ENCODE data around the gene KCNAB2.

DNA sequence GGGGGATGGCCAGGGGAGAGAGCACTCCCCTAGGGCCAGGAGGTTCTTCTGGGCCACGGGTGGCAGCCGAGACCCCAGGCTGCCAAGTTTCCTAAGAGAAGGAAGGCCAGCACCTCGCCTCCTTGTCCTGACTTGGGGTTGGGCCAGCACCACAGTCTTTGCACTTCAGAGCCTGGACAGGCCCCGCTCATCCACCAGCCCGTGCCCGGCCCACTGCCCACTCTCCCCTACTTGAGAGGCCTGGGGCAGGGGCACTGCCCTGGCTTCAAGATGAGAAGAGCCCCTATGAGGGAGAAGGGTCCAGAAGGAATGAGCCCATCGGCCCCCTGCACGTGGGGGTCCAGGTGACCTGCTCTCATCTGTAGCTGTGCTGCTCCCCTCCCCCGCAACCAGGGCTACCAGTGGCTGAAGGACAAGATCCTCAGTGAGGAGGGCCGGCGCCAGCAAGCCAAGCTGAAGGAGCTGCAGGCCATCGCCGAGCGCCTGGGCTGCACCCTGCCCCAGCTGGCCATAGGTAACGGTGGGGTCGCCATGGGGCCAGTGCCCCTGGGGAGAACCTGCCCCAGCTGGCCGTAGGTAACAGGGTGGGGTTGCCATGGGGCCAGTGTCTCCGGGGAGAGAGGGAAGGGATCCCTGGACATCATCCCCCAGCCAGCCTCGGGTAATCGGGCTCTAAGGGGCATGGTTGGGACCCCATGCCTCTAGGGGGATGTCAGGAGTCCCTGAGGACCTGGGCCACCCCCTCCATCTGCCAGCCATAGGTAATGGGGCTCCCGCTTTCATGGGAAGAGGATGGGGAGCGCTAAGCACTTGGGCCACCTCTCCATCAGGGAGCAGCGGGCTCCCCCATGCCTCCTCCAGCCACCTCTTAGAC, 50.8 kb downstream of the KCNAB2 start:
- no peak for TF ChIP-seq GABPB1 (CRISPR knock-in tag; IDR thresholded peaks at IDR 0.05)
- TF ChIP-seq, protein P1, sequence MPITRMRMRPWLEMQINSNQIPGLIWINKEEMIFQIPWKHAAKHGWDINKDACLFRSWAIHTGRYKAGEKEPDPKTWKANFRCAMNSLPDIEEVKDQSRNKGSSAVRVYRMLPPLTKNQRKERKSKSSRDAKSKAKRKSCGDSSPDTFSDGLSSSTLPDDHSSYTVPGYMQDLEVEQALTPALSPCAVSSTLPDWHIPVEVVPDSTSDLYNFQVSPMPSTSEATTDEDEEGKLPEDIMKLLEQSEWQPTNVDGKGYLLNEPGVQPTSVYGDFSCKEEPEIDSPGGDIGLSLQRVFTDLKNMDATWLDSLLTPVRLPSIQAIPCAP (CRISPR knock-in tag; IDR thresholded peaks at IDR 0.05), result no peak
- TF ChIP-seq, protein P2, sequence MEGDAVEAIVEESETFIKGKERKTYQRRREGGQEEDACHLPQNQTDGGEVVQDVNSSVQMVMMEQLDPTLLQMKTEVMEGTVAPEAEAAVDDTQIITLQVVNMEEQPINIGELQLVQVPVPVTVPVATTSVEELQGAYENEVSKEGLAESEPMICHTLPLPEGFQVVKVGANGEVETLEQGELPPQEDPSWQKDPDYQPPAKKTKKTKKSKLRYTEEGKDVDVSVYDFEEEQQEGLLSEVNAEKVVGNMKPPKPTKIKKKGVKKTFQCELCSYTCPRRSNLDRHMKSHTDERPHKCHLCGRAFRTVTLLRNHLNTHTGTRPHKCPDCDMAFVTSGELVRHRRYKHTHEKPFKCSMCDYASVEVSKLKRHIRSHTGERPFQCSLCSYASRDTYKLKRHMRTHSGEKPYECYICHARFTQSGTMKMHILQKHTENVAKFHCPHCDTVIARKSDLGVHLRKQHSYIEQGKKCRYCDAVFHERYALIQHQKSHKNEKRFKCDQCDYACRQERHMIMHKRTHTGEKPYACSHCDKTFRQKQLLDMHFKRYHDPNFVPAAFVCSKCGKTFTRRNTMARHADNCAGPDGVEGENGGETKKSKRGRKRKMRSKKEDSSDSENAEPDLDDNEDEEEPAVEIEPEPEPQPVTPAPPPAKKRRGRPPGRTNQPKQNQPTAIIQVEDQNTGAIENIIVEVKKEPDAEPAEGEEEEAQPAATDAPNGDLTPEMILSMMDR (IDR thresholded peaks at IDR 0.05), result no peak
- TF ChIP-seq ZNF396 (CRISPR knock-in tag; IDR thresholded peaks at IDR 0.05; ENCODE audit: borderline replicate concordance), result no peak
- no peak for TF ChIP-seq KAT7 (CRISPR knock-in tag; IDR thresholded peaks at IDR 0.05; ENCODE audit: borderline replicate concordance)
- TF ChIP-seq, protein P3, sequence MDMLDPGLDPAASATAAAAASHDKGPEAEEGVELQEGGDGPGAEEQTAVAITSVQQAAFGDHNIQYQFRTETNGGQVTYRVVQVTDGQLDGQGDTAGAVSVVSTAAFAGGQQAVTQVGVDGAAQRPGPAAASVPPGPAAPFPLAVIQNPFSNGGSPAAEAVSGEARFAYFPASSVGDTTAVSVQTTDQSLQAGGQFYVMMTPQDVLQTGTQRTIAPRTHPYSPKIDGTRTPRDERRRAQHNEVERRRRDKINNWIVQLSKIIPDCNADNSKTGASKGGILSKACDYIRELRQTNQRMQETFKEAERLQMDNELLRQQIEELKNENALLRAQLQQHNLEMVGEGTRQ (CRISPR knock-in tag; IDR thresholded peaks at IDR 0.05), result no peak
- TF ChIP-seq, protein P4, sequence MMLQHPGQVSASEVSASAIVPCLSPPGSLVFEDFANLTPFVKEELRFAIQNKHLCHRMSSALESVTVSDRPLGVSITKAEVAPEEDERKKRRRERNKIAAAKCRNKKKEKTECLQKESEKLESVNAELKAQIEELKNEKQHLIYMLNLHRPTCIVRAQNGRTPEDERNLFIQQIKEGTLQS (CRISPR knock-in tag; conservative IDR thresholded peaks at IDR 0.05), result no peak
- TF ChIP-seq, protein P5, sequence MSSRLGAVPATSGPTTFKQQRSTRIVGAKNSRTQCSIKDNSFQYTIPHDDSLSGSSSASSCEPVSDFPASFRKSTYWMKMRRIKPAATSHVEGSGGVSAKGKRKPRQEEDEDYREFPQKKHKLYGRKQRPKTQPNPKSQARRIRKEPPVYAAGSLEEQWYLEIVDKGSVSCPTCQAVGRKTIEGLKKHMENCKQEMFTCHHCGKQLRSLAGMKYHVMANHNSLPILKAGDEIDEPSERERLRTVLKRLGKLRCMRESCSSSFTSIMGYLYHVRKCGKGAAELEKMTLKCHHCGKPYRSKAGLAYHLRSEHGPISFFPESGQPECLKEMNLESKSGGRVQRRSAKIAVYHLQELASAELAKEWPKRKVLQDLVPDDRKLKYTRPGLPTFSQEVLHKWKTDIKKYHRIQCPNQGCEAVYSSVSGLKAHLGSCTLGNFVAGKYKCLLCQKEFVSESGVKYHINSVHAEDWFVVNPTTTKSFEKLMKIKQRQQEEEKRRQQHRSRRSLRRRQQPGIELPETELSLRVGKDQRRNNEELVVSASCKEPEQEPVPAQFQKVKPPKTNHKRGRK (CRISPR knock-in tag; IDR thresholded peaks at IDR 0.05; ENCODE audit: borderline replicate concordance), result no peak
- no peak for TF ChIP-seq CREB1 (CRISPR knock-in tag; IDR thresholded peaks at IDR 0.05)
- no peak for TF ChIP-seq FOXP1 (CRISPR knock-in tag; IDR thresholded peaks at IDR 0.05; ENCODE audit: borderline replicate concordance)
- no peak for TF ChIP-seq RELA (CRISPR knock-in tag; IDR thresholded peaks at IDR 0.05; ENCODE audit: borderline replicate concordance)
- TF ChIP-seq ZNF121 (CRISPR knock-in tag; IDR thresholded peaks at IDR 0.05), result no peak
- TF ChIP-seq ZBTB21 (CRISPR knock-in tag; IDR thresholded peaks at IDR 0.05; ENCODE audit: borderline replicate concordance), result no peak
- TF ChIP-seq, protein P6, sequence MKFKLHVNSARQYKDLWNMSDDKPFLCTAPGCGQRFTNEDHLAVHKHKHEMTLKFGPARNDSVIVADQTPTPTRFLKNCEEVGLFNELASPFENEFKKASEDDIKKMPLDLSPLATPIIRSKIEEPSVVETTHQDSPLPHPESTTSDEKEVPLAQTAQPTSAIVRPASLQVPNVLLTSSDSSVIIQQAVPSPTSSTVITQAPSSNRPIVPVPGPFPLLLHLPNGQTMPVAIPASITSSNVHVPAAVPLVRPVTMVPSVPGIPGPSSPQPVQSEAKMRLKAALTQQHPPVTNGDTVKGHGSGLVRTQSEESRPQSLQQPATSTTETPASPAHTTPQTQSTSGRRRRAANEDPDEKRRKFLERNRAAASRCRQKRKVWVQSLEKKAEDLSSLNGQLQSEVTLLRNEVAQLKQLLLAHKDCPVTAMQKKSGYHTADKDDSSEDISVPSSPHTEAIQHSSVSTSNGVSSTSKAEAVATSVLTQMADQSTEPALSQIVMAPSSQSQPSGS (CRISPR knock-in tag; IDR thresholded peaks at IDR 0.05; ENCODE audit: borderline replicate concordance, low read depth), result no peak

Data from WTC11 (cell line).